CD4-positive, alpha-beta memory T cell (primary cell): Measurements from ENCODE around the gene KIF27. TPM values are rescaled to one million over a fixed set of nuclear protein-coding genes. Genes with fewer than 3 reads are reported as not detected.
"Not testable (repeated sequence)": the region's sequence is repeated elsewhere in the genome, so short reads cannot be mapped to it uniquely, and the experiment has no call there.

Source experiments
- CTCF ChIA-PET: fragments of 350-600 bp; sonication (Branson Sonifier 250); formaldehyde crosslinking; loops from one replicate; lab custom pipeline; 2021; ENCODE audit warnings: inconsistent platforms; ENCODE audit not compliant: partially characterized antibody; lab: Charles Lee
- POLR2A ChIA-PET: fragments of 350-600 bp; sonication (Branson Sonifier 250); formaldehyde crosslinking; loops from one replicate; lab custom pipeline; 2021; ENCODE audit not compliant: partially characterized antibody; lab: Charles Lee
- DNase-seq, 5 donors: peaks; one replicate each; pipeline versions ENCODE4 v3.0.0 to v3.0.0-alpha.2; 2020 to 2022; ENCODE audit warnings: mixed read lengths in 1 of 5
- H3K27ac ChIP-seq: one replicate; pipeline ENCODE4 v1.7.0; 2013; ENCODE audit warnings: low read depth, low read length
- H3K27me3 ChIP-seq: 2 replicates; pipeline ENCODE4 v1.7.0; 2013; ENCODE audit warnings: mild to moderate bottlenecking, low read length, moderate library complexity; ENCODE audit not compliant: insufficient read depth
- H3K36me3 ChIP-seq: 2 replicates; pipeline ENCODE4 v1.7.0; 2013; ENCODE audit warnings: mild to moderate bottlenecking, low read length, moderate library complexity; ENCODE audit not compliant: insufficient read depth
- H3K4me1 ChIP-seq: 2 replicates; pipeline ENCODE4 v1.7.0; 2013; ENCODE audit warnings: mild to moderate bottlenecking, low read length, moderate library complexity; ENCODE audit not compliant: insufficient read depth
- H3K4me3 ChIP-seq, 2 donors: one replicate each; pipeline ENCODE4 v1.7.0; 2013; ENCODE audit warnings: low read length in 2 of 2, mild to moderate bottlenecking in 1 of 2
- H3K9me3 ChIP-seq, 2 donors: one replicate each; pipeline ENCODE4 v1.7.0; 2013; ENCODE audit warnings: low read length in 2 of 2, control low read depth in 1 of 2; ENCODE audit not compliant: control insufficient read depth in 1 of 2
- H3K27ac Mint-ChIP-seq, 7 donors: one replicate each; pipeline ENCODE4 v1.8.0; 2020 to 2021; ENCODE audit warnings: mixed read lengths in 7 of 7, mild to moderate bottlenecking in 6 of 7, inconsistent platforms in 3 of 7, moderate library complexity in 3 of 7
- H3K27me3 Mint-ChIP-seq, 2 donors: one replicate each; pipeline ENCODE4 v1.8.0; 2020 to 2021; ENCODE audit warnings: mixed read lengths in 2 of 2
- H3K36me3 Mint-ChIP-seq, 2 donors: one replicate each; pipeline ENCODE4 v1.8.0; 2020 to 2021; ENCODE audit warnings: mixed read lengths in 2 of 2, inconsistent platforms in 1 of 2, mild to moderate bottlenecking in 1 of 2
- H3K4me1 Mint-ChIP-seq, 4 donors: one replicate each; pipeline ENCODE4 v1.8.0; 2020 to 2021; ENCODE audit warnings: mixed read lengths in 4 of 4, mild to moderate bottlenecking in 1 of 4
- H3K4me3 Mint-ChIP-seq, 8 donors: one replicate each; pipeline ENCODE4 v1.8.0; 2020 to 2021; ENCODE audit warnings: mixed read lengths in 8 of 8, mild to moderate bottlenecking in 7 of 8, moderate library complexity in 6 of 8, inconsistent platforms in 3 of 8
- H3K9me3 Mint-ChIP-seq, 8 donors: one replicate each; pipeline ENCODE4 v1.8.0; 2020 to 2021; ENCODE audit warnings: mixed read lengths in 8 of 8, mild to moderate bottlenecking in 5 of 8, inconsistent platforms in 3 of 8, moderate library complexity in 1 of 8
- intact Hi-C: fragments of 100-400 bp; cut with micrococcal nuclease; formaldehyde crosslinking; loops from one replicate; pipeline ENCODE4 v1.15.1; 2023
- polyA plus RNA-seq, 2 donors: library from polyadenylated mRNA; unstranded; fragments of 300-500 nt; fragmentation: Illumina TruSeq; gene quantifications; one replicate each; pipeline ENCODE4 v1.2.3, GENCODE V29; 2021
- total RNA-seq, 2 experiments: library from RNA; stranded (reverse); gene quantifications; one replicate each; pipeline ENCODE4 v1.2.3, GENCODE V29; 2021

The KIF27 gene
- total and polyA plus RNA-seq, 4 experiments from 2014 or later: 1.5 to 5.2 (median 3.4) TPM

DNA sequence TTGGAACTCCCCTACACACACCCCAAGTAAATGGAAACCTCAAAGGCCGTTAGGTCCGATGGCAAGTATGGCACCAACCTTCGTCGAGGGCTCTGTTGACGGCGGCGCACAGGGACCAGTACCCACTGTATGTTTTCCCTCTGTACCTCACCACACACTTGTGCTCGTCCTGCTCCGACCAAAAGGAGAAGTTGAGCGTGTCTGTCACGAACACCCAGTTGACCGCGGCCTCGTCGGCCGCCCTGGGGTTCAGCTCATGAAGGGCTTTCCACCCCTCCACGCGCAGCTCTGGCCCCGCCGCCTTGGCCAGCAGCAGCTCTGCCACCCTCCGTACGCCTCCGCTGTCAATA is 34.8 kb upstream of the KIF27 start:
- Mint-ChIP-seq H3K9me3 (no peaks in the 10 kb centered on the region), H3K36me3 (peaks cover 0 to 4% of the 10 kb centered on the region in 2 donors), H3K27ac (peak overlapping the region; percentile 83 to 97 (median 92)), H3K4me1 (peaks cover 11 to 26% (median 17%) of the 10 kb centered on the region in 4 donors), H3K4me3 (peak overlapping the region; percentile 94 to 98 (median 98)), H3K27me3 (no peaks in the 10 kb centered on the region)
- ChIA-PET POLR2A (interaction anchor here (1.1 to 2.9 kb wide), 5 partner anchors 9 to 249 kb away, joined by 6 to 52 read pairs (median 14); partner anchors contain the start of genes HNRNPK, KIF27, RMI1 and UBQLN1), CTCF (no interaction called here)
- Histone ChIP-seq H3K36me3 (no peaks in the 10 kb centered on the region), H3K27ac (peak overlapping the region; percentile 71), H3K4me3 (peak overlapping the region; percentile 83 to 98), H3K4me1 (peaks cover 21% of the 10 kb centered on the region), H3K9me3 (no peaks in the 10 kb centered on the region), H3K27me3 (no peaks in the 10 kb centered on the region)
- intact Hi-C loops: loop anchor here (1.0 to 2.0 kb wide), 2 partner anchors 23 to 35 kb away; partner anchors contain the start of gene KIF27
- DNase-seq: peak in 1 of 5 donors; percentile 23

DNA sequence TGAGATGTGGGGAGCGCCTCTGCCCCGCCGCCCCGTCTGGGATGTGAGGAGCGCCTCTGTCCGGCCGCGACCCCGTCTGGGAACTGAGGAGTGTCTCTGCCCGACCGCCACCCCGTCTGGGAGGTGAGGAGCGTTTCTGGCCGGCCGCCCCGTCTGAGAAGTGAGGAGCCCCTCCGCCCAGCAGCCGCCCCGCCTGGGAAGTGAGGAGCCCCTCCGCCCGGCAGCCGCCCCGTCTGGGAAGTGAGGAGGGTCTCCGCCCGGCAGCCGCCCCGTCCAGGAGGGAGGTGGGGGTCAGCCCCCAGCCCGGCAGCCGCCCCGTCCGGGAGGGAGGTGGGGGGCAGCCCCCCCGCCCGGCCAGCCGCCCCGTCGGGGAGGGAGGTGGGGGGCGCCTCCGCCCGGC is 26.9 kb upstream of the KIF27 start:
- DNase-seq, H3K4me1 ChIP-seq, H3K4me3 ChIP-seq, POLR2A ChIA-PET, CTCF ChIA-PET, H3K27ac ChIP-seq, H3K27me3 ChIP-seq, H3K27ac Mint-ChIP-seq, H3K9me3 Mint-ChIP-seq, H3K36me3 ChIP-seq, H3K9me3 ChIP-seq, H3K27me3 Mint-ChIP-seq, intact Hi-C loops, H3K4me3 Mint-ChIP-seq, H3K4me1 Mint-ChIP-seq: not testable (repeated sequence)
- peaks cover 10 to 12% of the 10 kb centered on the region in 2 donors for H3K36me3 Mint-ChIP-seq

DNA sequence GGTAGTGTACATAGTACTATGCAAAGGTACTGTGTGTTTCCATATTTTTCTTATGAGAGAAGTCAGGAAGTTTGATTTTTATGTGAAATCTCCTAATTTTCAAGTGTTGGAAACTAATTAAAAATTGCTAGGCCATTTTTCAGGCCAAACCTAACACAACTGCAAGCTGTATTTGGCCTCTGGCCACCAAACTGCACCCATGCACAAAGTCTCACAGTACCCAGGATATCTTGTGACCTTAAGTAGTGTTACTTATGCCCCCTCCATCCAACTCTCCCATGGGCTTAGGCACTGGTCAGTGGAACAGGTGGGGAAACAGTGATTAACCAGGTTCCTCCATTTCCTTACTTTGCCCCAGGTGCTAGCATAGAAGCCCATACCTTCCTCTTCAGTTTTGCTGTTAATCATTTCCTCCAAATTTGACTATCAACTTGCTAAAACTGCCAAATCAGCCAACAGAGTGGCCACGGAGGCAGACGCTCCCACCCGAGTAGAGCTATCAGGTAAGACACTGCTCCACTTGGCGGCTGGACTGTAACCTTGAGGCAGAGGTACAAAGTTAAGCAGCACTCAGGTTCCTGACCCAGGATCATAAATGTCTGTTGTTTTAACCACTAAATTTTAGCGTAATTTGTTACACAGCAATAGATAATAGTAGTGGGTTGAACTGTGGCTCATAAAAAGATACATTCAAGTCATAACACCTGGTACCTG is 19.5 kb upstream of the KIF27 start:
- H3K36me3 Mint-ChIP-seq: peaks cover 33 to 37% of the 10 kb centered on the region in 2 donors
- no peaks in the 10 kb centered on the region for H3K4me1 ChIP-seq
- H3K4me1 Mint-ChIP-seq: peaks cover 0 to 2% (median 0%) of the 10 kb centered on the region in 4 donors
- no peak overlapping the region for H3K4me3 ChIP-seq
- intact Hi-C loops: no loop called here
- POLR2A ChIA-PET: no interaction called here
- no peak overlapping the region for H3K4me3 Mint-ChIP-seq
- CTCF ChIA-PET: interaction anchor here (1.1 to 4.9 kb wide), 6 partner anchors 14 to 375 kb away, joined by 3 to 39 read pairs (median 12); partner anchors contain the start of gene KIF27
- H3K9me3 Mint-ChIP-seq: no peaks in the 10 kb centered on the region
- no peaks in the 10 kb centered on the region for H3K9me3 ChIP-seq
- DNase-seq: no peak
- H3K27me3 ChIP-seq: no peaks in the 10 kb centered on the region
- H3K27ac Mint-ChIP-seq: no peak overlapping the region
- no peak overlapping the region for H3K27ac ChIP-seq
- no peaks in the 10 kb centered on the region for H3K36me3 ChIP-seq
- H3K27me3 Mint-ChIP-seq: no peaks in the 10 kb centered on the region

DNA sequence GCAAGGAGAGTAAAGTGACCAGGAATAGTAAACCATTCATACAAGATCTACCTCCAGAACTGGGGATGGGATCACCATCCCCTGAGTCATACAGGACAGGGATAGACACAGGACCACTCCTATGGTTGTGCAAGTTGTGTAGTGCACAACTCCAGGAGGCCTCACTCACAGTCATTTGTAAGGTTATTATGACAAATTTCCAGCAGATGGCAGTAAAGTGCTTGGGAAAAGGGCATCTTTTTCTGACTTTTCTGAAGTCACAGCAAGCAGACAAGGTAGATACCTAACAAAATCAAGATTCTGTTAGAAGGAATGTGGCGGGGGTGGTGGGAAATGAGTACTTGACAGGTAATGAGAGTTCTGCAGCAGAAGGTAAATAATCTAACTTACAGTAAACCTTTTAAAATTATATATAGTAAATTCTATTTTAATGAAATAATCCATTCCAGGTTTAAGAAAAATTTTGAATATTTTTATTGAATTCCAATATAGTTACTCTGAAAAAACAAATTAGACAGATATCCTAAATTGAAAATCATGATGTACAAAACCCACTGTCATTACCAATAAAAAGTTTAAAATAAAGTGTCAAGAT is 16.7 kb upstream of the KIF27 start:
- Histone ChIP-seq H3K36me3 (no peaks in the 10 kb centered on the region), H3K9me3 (no peaks in the 10 kb centered on the region), H3K27me3 (no peaks in the 10 kb centered on the region), H3K4me1 (no peaks in the 10 kb centered on the region), H3K4me3 (no peak overlapping the region), H3K27ac (no peak overlapping the region)
- Mint-ChIP-seq H3K36me3 (peaks cover 25 to 27% of the 10 kb centered on the region in 2 donors), H3K9me3 (no peaks in the 10 kb centered on the region), H3K27me3 (no peaks in the 10 kb centered on the region), H3K4me1 (no peaks in the 10 kb centered on the region), H3K4me3 (peak overlapping the region in 1 of 8 donors; percentile 2), H3K27ac (no peak overlapping the region)
- intact Hi-C loops: loop anchor here (1.0 kb wide), 2 partner anchors 235 to 377 kb away; no protein-coding TSS in a partner anchor
- ChIA-PET POLR2A (no interaction called here), CTCF (interaction anchor here (1.0 to 3.3 kb wide), 11 partner anchors 9 to 378 kb away, joined by 3 to 41 read pairs (median 7); partner anchors contain the start of gene KIF27)
- peak; percentile 47 to 72 (median 67) for DNase-seq

DNA sequence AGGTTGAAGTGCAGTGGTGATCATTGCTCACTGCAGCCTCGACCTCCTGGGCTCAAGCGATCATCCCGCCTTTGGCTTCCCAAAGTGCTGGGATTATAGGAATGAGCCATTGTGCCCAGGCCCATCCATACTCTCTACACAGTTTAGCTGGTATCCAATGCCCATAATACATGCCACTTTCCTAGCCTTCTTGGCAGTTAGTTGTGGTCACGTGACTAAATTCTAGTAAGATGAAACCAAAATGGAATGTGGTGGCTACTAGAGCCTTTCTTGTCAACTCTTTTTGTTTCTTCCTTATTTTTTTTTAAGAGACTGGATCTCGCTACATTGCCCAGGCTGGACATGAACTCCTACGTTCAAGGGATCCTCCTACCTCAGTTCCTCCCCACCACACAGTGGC is 15.3 kb upstream of the KIF27 start:
- Histone ChIP-seq H3K4me3 (no peak overlapping the region), H3K4me1 (no peaks in the 10 kb centered on the region), H3K27me3 (no peaks in the 10 kb centered on the region), H3K36me3 (no peaks in the 10 kb centered on the region), H3K27ac (no peak overlapping the region), H3K9me3 (no peaks in the 10 kb centered on the region)
- H3K4me3 Mint-ChIP-seq: no peak overlapping the region
- intact Hi-C loops: no loop called here
- peaks cover 11 to 14% of the 10 kb centered on the region in 2 donors for H3K36me3 Mint-ChIP-seq
- ChIA-PET POLR2A (no interaction called here), CTCF (interaction anchor here (0.7 to 3.3 kb wide), 10 partner anchors 11 to 379 kb away, joined by 3 to 41 read pairs (median 7); partner anchors contain the start of gene KIF27)
- no peaks in the 10 kb centered on the region for H3K27me3 Mint-ChIP-seq
- H3K27ac Mint-ChIP-seq: no peak overlapping the region
- peaks cover 4 to 8% (median 6%) of the 10 kb centered on the region in 4 donors for H3K4me1 Mint-ChIP-seq
- DNase-seq: no peak
- no peaks in the 10 kb centered on the region for H3K9me3 Mint-ChIP-seq

DNA sequence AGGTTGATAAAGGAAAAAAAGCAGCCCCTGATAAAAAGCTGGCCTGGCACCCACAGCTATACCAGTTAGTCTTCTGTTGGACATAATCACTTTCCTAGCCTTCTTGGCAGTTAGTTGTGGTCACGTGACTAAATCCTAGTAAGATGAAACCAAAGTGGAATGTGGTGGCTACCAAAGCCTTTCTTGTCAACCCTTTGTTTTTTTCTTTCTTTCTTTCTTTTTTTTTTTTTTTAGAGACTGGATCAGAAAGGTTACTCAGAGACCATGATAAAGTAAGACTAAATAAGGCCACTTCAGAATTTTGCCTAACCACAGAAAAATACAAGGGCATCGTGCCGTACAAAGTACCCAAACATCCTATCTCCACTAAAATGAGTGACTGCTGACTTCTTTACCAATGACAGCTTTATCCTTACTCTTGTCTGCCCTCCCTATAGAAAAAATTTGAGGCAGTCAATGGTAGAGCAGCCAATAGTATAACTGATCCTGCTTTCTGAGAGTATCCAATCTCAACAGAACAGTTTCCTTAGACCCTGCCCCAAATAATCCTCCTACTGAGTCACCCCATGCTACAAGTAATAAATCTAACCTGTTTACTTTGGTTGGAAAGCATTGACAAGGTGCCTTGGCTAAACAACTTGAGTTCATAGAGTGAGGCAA is 14.2 kb upstream of the KIF27 start:
- Mint-ChIP-seq H3K27me3 (no peaks in the 10 kb centered on the region), H3K4me1 (peaks cover 4 to 12% (median 10%) of the 10 kb centered on the region in 4 donors), H3K4me3 (no peak overlapping the region), H3K27ac (peak overlapping the region in 1 of 7 donors; percentile 37), H3K9me3 (no peaks in the 10 kb centered on the region), H3K36me3 (peaks cover 6% of the 10 kb centered on the region in 2 donors)
- Histone ChIP-seq H3K4me1 (no peaks in the 10 kb centered on the region), H3K4me3 (no peak overlapping the region), H3K27ac (no peak overlapping the region), H3K27me3 (no peaks in the 10 kb centered on the region), H3K9me3 (no peaks in the 10 kb centered on the region), H3K36me3 (no peaks in the 10 kb centered on the region)
- ChIA-PET CTCF (interaction anchor here (0.6 to 3.5 kb wide), 4 partner anchors 238 to 329 kb away, joined by 3 to 23 read pairs (median 8); no protein-coding TSS in a partner anchor), POLR2A (no interaction called here)
- intact Hi-C loops: no loop called here
- no peak for DNase-seq
